ENCODE results near the gene CFD.
"Not testable (repeated sequence)": the region's sequence is repeated elsewhere in the genome, so short reads cannot be mapped to it uniquely, and the experiment has no call there.

The CFD gene

GRCh38 chr19:853014-853585, 6.4 kb upstream of the CFD start:
- DNase-seq: no peak

- not testable (repeated sequence) for DNase-seq
Observed at GRCh38 chr19:853614-854220, 5.7 kb upstream of the CFD start.

GRCh38 chr19:854549-854948, 4.9 kb upstream of the CFD start:
- no peak for DNase-seq

- DNase-seq: no peak
Observed at GRCh38 chr19:855142-855541, 4.3 kb upstream of the CFD start.

- no peak for DNase-seq
Observed at GRCh38 chr19:855566-856120, 3.8 kb upstream of the CFD start.

GRCh38 chr19:858284-858683, 1.2 kb upstream of the CFD start:
- DNase-seq: no peak

GRCh38 chr19:861141-861755, 1.8 kb downstream of the CFD start:
- no peak for DNase-seq

GRCh38 chr19:861756-862580, 2.5 kb downstream of the CFD start:
- DNase-seq: peak; percentile 60

GRCh38 chr19:862581-863314, 3.3 kb downstream of the CFD start:
- DNase-seq: peak; percentile 80

GRCh38 chr19:863315-863620, 3.8 kb downstream of the CFD start:
- no peak for DNase-seq

GRCh38 chr19:866769-867300, 7.4 kb downstream of the CFD start:
- DNase-seq: no peak

GRCh38 chr19:867301-867793, 7.9 kb downstream of the CFD start:
- no peak for DNase-seq

- DNase-seq: no peak
Observed at GRCh38 chr19:867855-868457, 8.5 kb downstream of the CFD start.

- no peak for DNase-seq
Observed at GRCh38 chr19:868458-869244, 9.2 kb downstream of the CFD start.

GRCh38 chr19:869245-870177, 10.0 kb downstream of the CFD start:
- DNase-seq: no peak

GRCh38 chr19:870314-870713, 10.8 kb downstream of the CFD start:
- no peak for DNase-seq

- DNase-seq: no peak
Observed at GRCh38 chr19:870963-871401, 11.5 kb downstream of the CFD start.

- DNase-seq: no peak
Observed at GRCh38 chr19:871446-872265, 12.2 kb downstream of the CFD start.

Data from activated naive CD4-positive, alpha-beta T cell treated with anti-CD3 and anti-CD28 coated beads, Interleukin-2, amount 50 U/mL, for 16 hours (primary cell).